OCI-LY7 (cell line): ENCODE data around the gene ZFYVE9.

Experiments
- EZH2phosphoT487 ChIP-seq: fragments of 200-600 bp; sonication (generic); IDR thresholded peaks from 2 replicates; pipeline ENCODE4 v1.6.1; 2018; ENCODE audit warnings: low read depth, borderline replicate concordance, mild to moderate bottlenecking, mixed run types, antibody characterized with exemption, low read length, moderate library complexity, mixed read lengths
- TF ChIP-seq, protein P1 (sequence below): fragments of 200-600 bp; sonication (generic); conservative IDR thresholded peaks from 2 replicates; pipeline ENCODE4 v1.5.1; 2014; ENCODE audit warnings: mild to moderate bottlenecking, antibody characterized with exemption, low read length, moderate library complexity, mixed read lengths

DNA sequence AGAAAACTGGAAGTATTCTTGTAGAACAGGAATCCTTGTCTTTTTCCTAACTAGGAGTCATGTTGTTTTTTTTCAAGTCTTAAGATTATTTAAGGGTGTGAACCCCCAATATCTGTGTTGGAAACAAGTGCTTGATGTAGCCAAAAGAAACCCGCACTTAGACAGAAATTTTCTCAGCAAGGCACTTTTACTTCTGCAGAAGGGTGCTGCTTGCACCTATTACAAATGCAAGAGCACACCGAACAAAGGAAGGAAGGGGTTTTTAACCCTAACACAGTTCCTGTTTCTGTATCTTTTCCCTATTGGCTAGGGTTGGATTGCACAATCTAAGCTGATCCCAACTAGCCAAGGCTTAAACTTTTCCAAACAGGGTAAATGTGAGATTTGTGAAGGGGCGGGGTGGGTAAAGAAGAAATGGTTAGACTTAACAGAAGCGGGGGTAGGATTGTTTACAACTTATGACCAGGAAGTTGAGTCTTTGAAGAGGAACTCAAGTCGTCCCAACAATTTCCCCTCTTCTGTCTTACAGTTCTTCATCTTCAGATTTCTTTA is 75.1 kb downstream of the ZFYVE9 start:
- TF ChIP-seq, protein P1, sequence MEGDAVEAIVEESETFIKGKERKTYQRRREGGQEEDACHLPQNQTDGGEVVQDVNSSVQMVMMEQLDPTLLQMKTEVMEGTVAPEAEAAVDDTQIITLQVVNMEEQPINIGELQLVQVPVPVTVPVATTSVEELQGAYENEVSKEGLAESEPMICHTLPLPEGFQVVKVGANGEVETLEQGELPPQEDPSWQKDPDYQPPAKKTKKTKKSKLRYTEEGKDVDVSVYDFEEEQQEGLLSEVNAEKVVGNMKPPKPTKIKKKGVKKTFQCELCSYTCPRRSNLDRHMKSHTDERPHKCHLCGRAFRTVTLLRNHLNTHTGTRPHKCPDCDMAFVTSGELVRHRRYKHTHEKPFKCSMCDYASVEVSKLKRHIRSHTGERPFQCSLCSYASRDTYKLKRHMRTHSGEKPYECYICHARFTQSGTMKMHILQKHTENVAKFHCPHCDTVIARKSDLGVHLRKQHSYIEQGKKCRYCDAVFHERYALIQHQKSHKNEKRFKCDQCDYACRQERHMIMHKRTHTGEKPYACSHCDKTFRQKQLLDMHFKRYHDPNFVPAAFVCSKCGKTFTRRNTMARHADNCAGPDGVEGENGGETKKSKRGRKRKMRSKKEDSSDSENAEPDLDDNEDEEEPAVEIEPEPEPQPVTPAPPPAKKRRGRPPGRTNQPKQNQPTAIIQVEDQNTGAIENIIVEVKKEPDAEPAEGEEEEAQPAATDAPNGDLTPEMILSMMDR: no peak
- no peak for TF ChIP-seq EZH2phosphoT487
